CD4-positive, alpha-beta T cell treated with Interleukin-1 beta for 1 hour (primary cell): ENCODE data around the gene REL.

Source experiments
- DNase-seq, 2 donors: peaks; one replicate each; pipeline ENCODE4 v3.0.0-alpha.2; 2020 to 2022

REL gene

DNA sequence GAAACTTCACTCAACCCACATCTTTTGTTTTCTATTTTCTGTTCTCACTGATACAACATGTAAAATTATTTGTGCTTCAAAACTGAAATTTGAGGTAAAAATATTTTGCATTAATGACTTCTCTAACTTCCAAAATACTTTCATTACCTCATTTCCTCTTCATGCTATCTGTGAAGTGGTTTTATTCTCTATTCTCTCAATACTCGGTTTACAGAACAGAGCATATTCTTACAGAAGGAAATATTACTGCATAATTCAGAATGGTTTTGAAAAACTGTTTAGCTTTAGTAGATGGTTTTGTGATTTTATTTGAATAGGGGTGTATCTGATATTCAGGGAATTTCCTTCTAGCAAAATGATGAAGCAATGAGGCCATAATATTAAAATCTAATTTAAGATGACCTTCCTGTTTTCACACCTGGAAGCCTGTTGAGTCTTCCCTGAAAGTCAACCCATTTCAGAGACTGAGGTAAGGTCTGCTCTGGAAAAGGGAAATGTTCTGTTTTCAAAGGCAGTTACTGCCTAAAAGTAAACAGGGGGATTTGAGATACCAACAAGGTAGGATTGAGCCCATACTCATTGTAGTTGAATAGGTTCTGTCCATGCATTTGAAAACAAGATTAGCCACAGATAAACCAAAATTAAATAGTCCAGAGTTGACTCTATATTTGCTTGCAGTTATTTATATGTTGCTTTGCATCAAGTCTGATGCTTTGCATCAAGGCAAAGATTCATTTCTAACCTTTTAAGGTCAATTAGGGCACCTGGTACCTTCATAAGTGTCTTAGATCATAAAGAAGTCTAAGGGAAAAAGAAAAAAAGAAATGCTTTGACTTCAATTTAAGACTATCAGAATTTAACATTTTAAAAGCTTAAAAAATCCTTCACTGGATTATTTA is 85.4 kb downstream of the REL start:
- DNase-seq, result no peak

DNA sequence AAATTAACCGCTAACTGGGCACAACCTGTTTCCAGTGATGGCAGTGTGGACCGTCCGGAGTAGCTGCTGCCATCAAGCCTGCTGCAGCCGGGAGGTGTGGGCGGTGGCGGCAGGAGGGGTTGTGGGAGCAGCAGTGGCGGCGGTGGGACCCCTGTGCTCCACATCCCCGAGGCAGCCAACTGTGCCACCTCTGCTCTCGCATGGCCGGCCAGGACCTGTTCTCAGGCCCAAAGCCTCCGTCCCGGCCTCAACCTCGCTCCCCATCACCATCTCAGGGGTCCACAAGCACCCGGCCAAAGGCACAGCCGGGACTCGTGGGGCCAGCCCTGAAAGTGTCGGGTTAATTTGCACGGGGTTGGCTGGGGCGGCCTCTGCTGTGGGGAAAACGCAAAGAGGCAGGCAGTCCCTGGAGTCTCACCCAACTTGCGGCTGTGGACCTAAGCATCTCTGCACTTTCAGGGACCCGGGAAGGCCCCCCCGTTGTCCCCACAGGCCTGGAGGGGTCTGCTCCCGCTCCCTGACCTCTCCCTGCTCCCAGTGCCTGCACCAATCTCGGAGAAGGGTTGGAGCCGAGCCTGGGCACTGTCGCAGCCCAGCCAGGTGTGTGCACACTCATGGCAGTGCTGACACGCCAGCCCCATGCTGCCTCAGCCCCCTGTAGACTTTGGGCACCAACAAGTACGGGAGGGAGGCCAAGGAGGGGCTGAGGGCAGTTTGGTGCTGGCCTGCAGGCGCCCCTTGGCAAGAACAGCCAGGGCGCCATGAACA is 91.7 kb downstream of the REL start:
- DNase-seq, result no peak

DNA sequence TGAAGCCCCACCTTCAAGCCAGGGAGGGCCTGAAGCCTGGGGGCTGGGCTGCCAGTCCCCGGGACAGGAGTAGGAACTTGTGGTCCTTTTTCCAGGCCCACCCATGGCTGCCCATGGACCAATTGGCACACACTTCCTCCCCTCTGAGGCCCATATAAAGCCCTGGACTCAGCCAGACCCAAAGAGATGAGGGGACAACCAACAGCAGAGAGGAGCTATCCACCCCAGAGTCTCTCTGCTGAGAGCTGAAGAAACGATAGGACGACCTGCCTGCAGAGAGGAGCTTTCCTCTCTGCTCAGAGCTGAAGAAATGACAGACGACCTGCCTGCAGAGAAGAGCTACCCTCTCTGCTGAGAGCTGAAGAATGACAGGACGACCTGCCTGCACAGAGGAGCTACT is 92.3 kb downstream of the REL start:
- DNase-seq, result no peak

DNA sequence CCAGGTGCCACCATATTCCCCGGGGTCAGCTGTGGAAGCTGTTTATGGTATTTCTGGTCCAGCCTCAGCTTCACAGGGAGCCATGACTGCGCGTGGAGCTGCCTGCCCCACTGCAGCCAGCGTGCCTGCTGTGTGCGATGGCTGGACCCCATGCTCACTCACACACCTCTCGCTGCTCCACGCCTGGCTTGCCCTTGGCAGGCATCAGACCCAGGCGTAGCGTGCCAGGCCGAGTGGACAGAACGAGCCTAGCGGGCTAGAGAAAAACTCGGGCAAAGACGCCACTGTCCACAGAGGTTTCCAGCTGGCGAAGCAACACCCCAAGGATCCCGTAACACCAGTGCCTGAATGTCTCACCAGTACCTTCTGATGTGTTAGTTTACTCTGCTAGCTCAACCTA is 93.3 kb downstream of the REL start:
- no peak for DNase-seq
